HL-60/S4 treated with phorbol 12-myristate 13-acetate at 8.2 ng/mL for 4 days and 3 days (cell line): ENCODE results near the gene ZNHIT1.

Source experiments
- in situ Hi-C: fragments of 300-500 bp; cut with MboI; formaldehyde crosslinking; loops from 2 replicates; pipeline ENCODE4 v1.15.0; 2022; ENCODE audit warnings: low sequenced_read_pairs

ZNHIT1 gene

DNA sequence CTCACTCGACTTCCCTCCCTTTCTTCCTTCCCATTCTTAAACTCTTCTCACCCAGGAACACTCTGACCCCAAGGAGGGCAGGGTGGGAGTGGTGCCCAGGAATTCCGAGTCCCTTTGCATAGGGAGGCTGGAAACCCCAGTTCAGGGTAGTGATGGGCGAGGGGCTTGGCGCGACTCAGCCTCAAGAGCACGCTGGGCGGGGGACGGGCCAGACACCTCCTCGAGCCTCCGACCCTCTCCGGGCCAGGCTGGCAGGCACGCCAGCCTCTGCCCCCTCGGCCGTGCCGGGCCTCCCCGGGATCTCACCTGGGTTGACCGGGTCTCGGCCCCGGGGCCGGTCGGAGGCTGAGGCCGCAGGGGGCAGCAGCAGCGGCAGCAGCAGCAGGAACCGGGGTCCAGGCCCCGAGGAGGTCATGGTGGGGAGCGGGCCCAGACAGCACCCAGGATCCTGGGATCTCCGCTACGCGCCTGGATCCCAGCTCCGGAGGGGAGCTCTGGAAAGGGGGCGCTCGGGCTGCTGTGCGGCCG is 1.0 kb upstream of the ZNHIT1 start:
- in situ Hi-C loops = no loop called here

DNA sequence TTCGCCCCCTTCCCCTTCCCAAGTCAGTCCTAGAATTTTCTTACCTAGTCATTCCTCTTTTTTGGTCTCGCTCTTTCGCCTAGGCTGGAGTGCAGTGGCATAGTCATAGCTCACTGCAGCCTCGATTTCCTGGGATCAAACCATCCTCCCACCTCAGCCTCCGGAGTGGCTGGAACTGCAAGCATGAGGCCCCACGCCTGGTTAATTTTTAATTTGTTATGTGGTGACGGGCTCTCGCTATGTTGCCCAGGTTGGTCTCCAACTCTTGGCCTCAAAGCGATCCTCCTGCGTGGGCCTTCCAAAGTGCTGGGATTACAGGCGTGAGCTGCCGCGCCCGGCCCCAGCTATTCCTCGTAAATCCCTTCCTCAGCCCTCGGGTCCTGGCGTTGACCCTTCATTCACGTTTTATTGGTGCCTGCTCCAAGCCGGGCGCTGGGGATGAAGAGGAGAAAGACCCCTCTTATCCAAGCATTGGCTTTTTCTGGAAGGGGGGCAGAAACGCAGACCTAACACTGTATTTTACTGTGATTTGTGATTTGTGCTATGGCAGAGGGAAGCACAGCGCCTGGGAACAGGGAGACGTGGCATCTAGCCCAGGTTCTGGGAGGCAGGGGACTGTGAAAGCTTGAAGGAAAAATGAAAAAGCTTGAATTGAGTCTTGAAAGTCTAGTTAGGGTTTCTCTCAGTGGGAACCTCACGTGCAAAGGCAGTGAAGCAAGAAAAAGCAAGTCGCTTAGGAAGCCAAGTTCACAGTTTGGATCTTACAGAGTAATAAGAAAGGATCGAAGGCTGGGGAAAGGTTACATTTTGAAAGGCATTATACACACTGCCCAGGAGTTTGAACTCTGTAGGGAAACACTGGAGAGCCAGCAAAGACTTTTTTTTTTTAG is 516 bp downstream of the ZNHIT1 start:
- in situ Hi-C loops = no loop called here

DNA sequence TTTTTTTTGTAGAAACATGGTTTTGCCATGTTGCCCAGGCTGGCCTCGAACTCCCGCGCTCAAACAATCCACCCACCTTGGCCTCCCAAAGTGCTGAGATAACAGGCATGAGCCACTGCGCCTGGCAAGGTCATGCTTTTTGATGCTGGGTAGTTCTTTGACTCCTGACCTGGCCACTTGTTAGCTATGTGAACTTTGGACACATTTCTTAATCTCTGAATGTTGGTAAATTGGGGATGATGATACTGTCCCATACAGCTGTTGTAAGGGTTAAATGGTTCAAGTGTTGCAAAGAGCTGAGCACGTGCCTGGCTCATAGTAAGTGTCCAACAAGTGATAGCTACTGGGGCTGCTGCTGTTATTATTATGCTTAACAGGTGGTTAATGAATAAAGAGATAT is 2.3 kb downstream of the ZNHIT1 start:
- in situ Hi-C loops = no loop called here

DNA sequence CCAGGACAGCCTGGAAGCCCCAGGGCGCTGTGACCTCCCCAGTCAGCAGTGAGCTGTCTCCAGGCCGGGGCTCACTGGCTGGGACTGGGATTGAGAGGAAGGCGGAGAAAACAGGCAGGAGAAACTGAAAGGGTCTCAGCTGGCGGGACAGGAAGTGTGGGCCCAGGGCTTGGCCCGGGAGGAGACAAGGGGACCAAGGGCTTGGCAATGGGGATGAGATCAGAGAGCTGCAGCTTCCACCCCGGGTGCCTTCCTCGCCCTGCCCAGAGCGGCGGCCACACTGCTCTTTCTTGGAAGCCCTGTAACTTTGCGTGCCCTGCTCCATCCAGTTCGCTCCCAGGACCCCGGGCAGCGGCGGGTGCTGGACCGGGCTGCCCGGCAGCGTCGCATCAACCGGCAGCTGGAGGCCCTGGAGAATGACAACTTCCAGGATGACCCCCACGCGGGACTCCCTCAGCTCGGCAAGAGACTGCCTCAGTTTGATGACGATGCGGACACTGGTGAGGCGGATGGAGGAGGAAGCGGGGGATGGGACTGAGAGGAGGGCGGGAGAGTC is 4.4 kb downstream of the ZNHIT1 start:
- in situ Hi-C loops = no loop called here

DNA sequence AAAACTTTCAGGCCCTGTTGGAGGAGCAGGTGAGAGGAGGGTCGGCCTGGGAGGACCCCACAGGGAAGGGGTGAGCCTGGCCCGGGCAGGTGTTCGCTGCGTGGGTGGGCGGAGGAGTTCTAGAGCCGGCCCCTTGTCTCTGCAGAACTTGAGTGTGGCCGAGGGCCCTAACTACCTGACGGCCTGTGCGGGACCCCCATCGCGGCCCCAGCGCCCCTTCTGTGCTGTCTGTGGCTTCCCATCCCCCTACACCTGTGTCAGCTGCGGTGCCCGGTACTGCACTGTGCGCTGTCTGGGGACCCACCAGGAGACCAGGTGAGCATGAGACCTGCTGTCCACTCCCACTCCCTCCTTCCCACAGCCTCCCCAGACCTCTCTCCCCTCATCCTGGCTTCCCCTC is 5.6 kb downstream of the ZNHIT1 start:
- in situ Hi-C loops = no loop called here

DNA sequence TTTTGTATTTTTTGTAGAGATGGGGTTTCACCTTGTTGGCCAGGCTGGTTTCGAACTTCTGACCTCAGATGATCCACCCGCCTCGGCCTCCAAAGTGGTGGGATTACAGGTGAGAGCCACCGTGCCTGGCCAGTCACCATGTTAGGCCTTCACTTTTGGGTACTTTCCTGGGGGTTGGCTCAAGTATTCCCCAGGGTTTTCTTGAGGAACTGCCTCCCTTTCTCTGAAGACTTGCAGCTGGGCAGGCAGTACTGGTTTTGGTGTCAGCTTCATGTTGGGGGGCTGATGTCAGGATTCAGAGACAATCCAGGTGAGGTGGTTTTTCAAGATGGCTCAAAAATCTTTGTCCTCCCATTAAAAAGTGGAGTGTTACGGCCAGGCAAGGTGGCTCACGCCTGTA is 7.7 kb downstream of the ZNHIT1 start:
- in situ Hi-C loops = no loop called here

DNA sequence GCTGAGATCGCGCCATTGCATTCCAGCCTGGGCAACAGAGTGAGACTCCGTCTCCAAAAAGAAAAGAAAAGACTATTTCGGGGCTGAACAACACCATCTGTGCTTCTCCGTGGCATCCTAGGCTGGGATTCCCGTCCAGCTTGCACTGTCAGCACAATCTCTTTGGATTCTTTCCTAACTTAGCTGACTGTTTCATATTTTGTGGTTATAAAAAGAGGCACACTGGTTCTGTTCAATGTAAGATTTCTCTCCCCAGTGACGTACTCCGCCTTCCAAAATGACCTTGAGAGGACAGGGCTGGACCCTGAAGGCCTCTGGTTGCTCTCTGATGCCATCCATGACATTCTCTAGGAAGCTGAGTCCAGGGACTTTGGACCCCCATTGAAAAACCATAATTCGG is 8.8 kb downstream of the ZNHIT1 start:
- in situ Hi-C loops = no loop called here

DNA sequence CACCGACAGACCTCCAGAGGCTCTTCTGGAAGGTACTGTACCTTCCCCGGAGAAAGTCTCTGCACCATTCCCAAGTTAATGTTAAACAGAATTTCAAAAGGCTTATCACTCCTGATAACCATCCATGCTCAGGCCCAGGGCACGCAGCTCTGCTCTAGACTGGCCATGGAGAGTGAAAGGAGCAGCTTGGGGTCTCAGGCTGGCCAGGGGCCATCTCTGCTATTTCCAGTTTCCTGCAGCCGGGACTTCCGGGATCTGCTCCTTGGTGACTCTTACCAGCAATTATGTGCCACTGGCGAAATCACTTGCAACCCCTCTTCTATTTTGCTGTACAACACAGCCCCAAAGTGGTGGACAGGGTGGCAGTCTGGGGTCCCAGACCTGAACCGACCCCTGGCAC is 13.7 kb downstream of the ZNHIT1 start:
- in situ Hi-C loops = no loop called here

DNA sequence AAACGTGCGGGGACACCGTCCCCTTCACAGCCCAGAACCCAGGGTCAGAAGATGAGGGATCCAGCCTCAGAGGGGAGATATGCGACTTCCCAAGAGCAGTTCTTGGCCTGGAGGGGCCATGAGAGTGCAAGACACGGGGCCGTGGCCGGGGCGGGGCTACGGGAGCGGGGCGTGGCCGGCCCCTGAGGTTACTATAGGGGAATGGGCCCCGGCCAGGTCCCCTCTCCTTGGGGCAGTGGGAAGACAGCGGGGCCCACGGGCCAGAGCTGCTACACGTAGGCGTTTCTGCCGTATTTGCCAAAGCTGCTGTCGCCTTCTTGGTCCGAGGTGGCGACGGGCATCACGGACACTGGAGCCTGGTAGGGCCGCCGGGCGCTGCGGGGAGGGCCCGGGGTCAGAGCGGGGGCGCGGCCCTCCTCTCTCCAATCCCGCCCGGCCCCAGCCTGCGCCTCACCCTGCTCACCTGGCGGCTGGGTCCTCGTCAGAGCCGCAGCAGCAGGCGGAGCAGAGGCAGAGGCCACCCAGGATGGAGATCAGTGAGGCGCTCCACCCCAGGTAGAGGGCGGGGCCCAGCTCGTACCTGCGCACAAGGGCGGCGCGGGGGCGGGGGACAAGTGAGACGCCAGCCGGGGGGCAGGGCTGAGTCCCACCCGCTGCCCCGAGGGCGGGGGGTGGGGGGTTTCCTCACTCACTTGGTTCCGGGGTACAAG is 14.3 kb downstream of the ZNHIT1 start:
- in situ Hi-C loops = no loop called here

DNA sequence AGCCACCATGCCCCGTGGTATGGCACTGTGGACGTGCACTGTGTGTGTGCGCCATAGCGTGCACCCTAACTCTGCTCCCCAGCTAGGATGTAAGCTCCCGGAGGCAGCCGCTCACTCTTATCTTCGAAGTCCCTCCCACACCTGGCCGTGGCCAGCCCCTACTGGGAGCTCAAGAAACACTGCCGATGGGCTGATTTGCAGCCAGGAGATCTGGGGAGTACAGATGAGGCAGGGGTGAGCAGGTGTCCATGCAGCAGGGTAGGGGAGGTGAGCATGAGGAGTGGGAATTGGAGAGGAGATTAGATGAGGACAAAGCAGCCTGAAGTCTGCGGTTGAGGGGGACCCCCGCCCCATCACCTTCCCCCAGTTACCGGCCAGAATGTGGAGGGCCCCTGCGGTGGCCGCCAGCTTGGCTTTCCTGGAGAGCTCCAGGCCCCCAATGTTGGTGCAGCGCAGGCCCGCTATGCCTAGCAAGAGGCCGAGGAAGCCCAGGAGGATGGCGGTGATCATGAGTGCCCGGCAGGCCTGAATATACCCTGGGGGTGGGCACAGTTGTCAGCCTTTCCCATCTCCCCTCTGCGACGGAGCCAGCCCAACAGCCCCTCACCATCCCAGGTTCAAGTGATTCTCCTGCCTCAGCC is 16.1 kb downstream of the ZNHIT1 start:
- in situ Hi-C loops = no loop called here

DNA sequence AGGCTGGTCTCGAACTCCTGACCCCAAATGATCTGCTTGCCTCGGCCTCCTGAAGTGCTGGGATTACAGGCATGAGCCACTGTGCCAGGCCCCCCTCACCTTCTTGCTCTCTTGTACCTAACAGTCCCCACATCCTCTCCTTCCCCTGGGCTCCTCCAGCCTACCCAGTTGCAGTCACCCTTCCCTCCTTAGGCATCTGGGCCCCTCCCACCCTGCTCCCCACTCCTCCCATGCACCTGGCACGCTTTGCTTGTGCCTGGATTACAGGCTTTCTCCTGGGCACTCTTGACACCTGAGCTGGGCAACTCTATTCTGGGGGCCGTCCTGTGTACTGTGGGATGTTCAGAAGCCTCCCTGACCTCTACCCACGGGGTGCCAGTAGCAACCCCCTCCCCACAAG is 16.7 kb downstream of the ZNHIT1 start:
- in situ Hi-C loops = no loop called here

DNA sequence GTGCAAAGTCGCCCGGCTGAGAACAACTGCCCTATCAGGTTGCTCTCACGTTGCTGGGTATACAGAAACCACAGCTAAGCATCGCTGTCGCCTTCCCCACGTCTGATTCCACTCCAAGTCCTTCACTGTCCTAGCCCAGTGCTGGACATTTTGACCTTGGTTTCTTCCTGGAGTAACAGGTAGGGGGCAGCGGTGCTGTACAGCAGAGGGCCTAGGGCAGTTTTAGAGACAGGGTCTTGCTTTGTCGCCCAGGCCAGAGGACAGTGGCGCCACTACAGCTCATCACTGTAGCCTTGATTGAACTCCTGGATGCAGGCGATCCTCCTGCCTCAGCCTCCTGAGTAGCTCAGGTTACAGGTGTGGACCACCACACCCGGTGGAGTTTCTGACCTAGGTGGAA is 17.1 kb downstream of the ZNHIT1 start:
- in situ Hi-C loops = no loop called here

DNA sequence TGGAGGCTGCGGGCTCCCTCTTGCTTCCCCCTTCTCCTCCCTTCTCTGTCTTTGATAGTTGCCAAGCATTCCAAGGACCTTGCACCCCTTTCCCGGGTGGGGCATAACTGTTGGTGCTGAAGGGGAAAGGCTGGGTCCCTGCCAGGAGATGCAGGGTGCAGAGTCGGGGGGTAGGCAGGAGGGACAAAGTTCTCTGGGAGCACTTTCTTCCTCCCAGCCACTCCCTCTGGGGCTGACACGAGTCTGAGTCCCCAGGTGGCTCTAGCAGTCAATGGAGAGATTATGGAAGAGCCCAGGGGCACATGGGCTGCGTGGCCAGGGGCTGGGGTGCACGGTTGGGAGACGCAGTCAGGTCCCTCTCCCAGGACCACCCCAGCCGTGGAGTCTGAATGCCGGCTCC is 17.6 kb downstream of the ZNHIT1 start:
- in situ Hi-C loops = no loop called here

DNA sequence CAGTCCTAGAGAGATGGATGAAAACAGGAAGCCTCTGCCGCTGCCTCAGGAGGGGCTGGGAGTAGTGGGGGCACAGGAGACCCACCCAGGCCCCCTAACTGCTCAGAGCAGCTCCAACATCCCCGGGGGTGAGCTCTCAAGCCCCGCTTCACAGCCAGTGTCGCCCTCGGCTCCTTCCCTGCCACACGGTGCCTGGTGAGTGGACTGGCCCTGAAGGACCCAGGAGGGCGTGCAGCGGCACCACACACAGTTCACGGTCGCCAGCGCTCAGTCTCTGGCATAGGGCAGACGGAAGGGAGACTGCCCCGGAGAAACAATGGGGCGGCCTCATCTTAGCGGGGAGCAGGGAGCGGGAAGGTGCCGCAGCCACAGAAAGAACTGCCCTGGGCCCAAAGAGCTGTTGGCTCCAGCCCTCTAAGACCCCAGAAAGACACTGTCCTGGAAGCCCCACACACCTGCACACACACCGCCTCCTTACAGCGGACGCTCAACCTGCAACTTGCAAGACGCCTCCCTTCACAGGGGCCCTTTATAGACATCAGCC is 18.4 kb downstream of the ZNHIT1 start:
- in situ Hi-C loops = no loop called here

DNA sequence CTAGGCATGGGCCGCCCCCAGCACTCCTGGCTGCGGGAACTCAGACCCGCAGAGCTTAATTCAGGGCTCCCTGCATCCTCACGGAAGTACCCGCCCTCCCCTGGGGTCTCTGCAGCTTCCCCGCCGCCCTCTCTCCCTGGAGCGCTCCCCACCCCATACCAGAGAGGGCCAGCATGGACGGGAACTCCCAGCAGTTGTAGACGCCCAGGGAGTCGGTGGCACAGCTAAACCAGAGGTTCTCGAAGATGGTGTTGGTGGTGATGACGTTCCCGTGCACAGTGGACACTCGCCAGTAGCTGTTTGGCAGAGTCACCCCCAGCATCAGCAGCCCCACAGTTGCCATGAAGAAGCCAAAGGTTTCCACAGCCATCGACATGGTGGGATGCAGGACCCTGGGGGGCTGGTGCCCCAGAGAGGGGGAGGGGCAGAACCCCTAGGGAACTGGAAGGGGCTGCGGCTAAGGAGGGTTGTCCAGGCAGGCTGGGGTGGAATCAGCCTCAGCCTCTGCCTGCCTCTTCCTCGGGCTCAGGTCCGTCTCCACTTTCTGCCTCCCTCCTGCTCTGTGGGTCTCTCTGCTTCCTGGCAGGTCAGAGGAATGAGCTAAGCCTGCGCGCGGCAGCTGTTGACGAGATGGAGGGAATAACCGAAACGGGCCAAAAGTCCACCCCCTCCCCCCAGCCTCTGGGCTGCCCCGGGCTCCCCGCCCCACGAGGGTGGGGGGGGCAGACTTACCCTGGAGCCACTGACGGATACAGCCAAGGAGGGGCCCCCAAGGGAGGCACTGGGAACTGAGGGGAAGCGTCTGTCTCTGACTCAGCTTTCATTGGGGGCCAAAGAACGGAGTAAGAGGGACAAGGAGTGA is 19.5 kb downstream of the ZNHIT1 start, which contains the start of gene CLDN15:
CLDN15 (minus strand) TSS at position 597 of the 862 bp plus-strand sequence; CDS start at position 376, 221 bp downstream.
- in situ Hi-C loops = no loop called here

DNA sequence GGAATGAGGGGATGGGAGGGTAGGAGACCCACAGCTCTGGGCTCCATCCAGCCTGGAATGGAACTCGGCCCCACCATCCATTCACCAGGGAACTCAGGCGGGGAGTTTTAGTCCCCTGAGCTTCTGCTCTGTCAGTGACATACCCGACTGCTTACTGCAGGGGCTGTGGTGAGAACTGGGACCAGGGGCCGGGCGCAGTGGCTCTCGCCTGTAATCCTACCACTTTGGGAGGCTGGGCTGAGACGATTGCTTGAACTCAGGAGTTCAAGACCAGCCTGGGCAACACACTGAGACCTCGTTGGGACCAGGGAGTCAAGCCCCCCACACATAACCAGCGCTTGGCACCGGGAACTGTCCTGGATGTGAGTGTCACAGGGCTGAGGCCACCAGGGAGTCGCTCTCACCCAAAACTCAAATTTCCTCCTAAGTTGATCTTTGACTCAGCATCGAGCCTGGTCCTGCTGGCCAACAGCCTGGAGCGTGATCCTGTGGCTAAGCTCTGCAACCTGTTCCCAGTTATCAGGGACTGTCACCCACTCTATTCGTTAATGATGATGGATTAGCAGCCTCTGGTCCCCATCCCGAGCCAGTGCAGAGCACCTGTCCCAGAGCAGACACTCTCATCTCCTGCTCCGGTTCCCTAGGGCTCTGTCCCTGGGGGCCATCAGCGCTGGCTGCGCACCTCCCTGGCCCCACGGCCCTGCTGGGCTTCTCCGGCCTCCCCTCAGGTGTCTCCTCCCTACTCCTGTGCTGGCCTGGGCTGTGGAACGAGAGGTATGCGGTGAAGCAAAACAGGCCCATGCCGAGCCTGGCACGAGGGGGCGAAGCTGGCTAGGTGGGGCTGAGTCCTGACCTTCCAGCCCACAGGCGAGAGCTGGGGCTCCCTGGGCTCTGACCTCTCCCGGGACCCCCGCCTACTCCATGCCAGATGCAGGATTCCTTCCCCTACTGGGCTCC is 20.5 kb downstream of the ZNHIT1 start:
- in situ Hi-C loops = no loop called here

DNA sequence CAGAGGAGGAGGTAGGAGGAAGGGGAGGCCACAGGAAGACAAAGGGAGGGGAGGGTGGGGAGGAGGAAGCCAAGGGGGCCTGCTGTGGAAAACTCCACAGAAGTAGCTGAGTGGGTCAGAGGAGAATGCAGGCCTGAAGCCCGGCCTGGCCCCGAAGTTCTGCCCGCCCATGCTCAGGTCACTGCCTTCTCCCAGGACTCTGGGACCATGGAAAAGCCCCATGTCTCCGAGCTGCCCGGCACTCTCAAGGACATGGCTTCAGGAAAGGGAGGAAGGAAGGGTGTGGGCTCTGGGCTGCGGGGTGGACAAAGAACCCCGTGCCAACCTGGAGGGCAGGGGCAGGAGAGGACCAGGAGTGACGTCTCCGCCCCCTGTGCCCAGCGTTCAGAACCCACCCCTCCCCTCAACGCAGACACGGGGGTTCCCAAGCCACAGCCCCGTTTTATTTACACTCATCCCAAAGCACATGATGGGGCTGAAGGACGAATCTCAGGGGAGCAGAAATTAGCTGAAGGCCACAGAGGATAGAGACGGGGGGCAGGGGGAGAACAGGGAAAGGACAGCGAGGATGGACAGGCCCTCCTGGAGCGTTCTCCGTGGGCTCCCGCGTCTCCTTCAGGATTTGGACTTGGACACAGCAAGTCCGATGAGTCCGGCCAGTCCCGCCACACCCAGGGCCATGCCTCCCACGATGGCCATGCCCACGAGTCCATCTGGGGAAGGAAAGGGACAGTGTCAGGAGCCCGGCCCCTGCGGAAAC is 21.4 kb downstream of the ZNHIT1 start:
- in situ Hi-C loops = no loop called here

DNA sequence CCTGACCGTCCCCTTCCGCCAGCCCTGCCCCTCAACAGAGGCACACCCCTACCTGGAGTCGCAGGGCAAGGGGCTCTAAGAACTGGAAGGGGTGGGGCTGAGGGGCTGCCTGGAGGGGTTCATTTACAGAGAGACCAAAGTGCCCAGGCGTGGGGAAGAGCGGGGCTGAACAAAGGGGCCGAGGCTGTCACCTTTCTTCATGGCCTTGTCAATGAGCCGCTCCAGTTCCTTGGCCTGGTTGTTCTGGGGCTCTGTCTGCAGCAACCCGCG is 21.9 kb downstream of the ZNHIT1 start:
- in situ Hi-C loops = no loop called here
